ENCODE data around the gene KRTAP5-7.
"Not testable (repeated sequence)": the region's sequence is repeated elsewhere in the genome, so short reads cannot be mapped to it uniquely, and the experiment has no call there.

The KRTAP5-7 gene, protein sequence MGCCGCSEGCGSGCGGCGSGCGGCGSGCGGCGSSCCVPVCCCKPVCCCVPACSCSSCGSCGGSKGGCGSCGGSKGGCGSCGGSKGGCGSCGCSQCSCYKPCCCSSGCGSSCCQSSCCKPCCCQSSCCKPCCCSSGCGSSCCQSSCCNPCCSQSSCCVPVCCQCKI

DNA sequence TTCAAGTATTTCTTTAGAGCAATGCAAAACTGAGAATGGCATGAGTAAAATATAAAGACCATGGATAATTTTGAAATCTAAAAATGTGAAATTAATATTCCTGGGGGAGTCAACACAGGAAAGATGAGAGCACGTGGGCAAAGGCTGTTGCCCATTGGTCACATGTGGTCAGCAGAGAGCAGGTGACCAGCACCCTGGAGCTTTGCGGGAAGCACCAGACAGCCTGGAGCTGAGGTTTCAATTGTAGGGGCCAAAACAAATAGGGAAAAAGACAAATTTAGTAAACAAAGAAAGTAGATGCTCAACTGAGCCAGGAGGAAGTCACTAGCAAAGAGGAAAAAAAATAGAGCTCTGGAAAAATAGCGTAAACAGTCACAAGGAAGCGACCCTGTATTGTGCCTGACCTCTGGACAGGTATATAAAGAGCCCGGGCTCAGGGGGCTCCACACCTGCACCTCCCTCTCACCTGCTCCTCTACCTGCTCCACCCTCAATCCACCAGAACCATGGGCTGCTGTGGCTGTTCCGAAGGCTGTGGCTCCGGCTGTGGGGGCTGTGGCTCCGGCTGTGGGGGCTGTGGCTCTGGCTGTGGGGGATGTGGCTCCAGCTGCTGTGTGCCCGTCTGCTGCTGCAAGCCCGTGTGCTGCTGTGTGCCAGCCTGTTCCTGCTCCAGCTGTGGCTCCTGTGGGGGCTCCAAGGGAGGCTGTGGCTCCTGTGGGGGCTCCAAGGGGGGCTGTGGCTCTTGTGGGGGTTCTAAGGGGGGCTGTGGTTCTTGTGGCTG lies at the start of gene KRTAP5-7:
KRTAP5-7 (plus strand) TSS at position 472 of the 780 bp plus-strand sequence; CDS start at position 506, 34 bp downstream.
- DNase-seq: not testable (repeated sequence)

DNA sequence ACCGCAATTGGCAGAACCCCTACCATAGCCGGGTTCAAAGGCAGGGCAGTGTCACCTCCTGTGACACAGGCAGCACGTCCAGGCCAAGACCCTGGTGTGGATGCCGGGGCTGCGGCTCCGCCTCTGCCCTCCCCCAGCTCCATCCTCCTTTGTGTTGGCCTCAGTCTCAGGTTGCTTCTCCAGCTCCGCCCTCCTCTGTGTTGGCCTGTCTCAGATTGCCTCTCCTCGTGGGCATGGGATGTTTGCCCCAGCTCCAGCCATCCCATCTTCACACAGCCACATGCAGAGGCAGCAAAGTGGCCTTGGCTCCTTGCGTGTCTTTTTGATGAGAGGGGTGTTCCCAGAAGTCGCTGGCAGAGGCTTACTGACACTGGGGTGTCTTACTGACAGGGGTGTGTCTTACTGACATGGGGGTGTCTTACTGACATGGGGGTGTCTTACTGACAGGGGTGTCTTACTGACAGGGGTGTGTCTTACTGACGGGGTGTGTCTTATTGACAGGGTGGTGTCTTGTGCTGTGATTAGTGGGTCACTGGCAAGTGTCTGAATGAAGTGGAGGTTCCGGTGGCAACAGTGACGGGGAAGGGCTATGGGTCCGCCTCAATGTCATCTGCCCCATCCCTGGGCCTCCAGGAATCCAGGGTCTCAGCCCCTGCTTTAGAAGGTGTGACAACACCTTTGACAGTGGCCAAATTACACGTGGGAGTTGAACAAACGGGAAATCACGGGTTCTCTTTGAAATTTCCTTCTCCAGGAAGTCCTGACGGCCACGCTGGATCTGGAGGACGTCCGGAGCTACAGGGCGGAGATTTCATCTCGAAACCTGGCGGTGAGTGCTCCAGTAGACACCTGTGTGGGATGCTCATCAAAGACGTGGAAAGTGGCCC lies 49.2 kb upstream of the KRTAP5-7 start:
- no peak for DNase-seq

DNA sequence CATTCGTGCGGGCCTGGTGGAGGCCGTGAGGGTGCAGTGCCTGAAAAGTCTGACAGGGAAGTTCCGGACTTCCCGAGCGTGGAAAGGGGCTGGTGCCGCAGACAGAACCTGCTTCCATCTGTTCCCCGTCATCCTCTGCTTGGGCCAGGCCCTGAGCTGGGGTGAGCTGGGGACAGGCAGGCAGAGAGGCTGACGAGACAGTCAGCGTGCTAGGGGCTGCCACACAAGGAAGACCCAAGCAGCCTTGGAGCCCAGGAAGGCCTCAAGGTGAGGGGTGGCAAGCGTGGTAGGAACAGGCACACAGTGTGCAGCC lies 48.6 kb upstream of the KRTAP5-7 start:
- no peak for DNase-seq

DNA sequence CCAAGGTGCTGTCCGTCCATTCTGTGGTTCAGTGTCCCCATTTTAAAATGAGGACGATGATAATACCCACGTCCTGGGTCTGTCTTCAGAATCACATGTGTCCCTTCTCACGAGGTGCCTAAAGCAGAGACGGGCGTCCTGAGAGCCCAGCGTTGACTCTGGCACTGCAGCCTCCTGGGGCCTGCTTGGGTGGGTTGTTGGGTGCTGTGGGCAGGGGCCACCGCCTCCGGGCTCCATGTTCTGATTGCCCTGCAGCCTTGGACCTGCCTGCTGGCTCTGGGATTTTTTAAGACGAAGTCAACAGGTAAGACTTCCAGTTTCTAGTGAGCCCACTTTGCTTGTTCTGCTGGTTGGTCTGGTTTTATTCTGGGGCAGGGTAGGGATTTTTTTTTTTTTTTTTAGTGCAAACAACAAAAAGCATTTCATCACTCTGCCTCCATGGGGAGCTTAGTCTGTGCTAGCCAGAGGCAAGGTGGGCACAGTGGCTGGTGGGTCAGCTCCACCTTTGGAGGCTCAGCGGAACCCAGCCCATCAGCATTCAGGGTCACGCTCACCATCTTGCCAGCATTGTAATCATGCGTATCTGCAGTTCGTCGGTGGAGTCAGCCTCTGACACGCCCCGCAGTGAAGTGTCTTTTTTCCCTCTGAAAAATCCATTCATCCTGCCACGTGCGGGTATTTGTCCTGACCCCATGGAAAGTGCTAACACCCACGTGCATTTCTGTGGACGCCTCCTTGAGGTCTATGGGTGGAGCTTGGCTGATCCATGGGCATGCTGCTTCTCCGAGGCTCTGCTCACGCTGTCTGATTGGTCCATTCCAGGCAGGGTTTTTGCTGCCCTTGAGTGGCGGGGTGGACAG lies 45.7 kb upstream of the KRTAP5-7 start:
- no peak for DNase-seq

DNA sequence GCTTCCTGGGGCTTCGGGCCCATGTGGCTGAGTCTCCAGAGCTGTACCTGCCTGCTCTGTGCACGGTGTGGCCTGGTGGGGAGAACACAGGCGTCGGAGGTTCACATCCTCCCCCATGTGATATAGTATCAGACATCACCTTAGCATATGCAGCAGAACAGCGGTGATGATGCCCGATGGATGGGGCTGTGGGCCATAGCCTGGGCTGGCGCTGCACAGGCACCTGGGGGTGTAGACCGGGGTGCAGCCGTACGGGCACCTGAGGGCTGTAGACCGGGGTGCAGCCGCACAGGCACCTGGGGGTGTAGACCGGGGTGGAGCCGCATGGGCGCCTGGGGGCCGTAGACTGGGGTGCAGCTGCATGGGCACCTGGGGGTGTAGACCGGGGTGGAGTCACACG lies 44.9 kb upstream of the KRTAP5-7 start:
- no peak for DNase-seq

DNA sequence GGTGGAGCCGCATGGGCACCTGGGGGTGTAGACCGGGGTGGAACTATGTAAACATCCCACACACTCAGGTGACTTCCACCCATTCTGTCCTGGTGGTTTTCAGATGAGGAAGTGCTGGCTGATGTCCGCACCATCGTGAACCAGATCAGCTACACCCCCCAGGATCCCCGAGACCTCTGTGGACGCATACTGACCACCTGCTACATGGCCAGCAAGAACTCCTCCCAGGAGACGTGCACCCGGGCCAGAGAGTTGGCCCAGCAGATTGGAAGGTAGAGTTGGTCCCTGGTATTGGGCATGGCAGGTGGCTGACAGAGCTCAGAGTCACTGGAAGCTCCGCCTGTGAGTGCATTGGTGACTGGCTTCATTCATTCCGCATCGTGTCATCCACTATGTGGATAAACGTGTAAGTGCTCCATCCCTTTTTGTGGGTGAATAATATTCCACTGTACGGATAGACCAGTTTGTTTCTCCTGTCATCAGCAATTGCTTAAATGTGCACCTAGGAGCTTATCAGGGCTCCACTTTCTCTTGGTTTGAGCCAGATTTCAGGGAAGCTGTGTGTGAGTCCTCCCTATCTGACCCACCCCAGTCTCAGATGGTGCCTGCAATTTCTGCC lies 44.2 kb upstream of the KRTAP5-7 start:
- no peak for DNase-seq

DNA sequence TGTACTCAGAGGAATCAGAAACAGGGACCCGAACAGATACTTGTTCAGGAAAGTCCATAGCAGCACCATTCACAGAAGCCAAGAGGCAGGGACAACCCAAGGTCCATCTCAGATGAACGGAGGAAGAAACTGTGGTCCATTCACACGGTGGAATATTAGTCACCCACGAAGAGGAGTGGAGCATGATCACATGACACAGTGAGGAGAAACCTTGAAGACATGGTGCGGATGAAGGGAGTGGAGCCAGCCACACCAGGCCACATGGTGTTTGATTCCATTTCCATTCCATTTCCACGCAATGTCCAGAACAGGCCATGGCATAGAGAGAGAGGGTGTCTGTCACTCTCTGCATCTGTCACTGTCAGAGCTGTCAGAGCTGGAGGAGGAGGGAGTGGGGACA lies 43.4 kb upstream of the KRTAP5-7 start:
- DNase-seq: no peak

DNA sequence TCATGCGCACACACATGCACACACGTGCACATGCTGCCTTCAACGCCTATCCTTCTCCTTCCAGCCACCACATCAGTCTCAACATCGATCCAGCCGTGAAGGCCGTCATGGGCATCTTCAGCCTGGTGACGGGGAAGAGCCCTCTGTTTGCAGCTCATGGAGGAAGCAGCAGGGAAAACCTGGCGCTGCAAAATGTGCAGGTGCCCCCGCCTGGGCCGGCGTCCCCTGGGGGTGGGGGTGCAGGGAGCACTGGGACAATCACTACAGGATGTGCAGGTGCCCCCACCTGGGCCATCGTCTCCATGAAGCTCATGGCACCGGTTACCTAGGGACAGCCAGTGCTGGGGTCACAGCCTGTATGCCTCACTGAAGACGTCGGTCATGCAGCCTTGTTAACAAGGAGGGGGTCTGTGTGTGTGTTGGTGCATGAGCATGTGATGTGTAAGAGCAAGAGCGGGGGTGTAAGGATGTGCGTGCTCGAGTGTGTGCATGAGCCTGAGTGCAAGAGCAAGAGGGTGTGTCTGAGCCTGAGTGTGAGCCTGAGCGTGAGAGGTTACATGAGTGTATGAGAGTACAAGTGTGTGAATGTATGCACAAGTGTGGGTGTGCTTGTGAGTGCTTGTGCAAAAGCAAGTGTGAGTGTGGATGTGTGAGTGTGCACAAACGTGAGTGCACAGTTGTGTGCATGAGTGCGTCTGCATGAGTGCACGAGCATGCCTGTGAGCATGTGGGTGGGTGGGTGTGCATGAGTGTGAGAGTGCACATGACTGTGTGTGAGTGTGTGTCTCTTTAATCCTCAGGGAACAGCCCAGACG lies 42.6 kb upstream of the KRTAP5-7 start:
- DNase-seq: no peak

DNA sequence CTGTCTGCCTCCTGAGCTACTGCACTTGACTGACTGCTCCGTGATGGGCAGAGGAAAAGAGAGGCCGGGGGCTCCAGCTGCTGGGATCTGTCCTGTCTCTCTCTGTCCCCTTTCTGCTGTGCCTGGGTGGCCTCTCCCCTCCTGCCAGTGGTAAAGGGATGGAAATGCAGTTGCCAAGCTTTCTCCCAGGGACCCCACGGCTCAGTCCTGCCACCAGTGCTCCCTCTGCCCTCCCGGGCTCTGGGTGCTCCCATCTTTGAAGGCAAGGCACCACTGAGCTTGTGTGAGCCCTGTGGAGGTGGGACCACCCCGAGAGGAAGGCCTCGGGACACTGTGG lies 42.0 kb upstream of the KRTAP5-7 start:
- DNase-seq: no peak

DNA sequence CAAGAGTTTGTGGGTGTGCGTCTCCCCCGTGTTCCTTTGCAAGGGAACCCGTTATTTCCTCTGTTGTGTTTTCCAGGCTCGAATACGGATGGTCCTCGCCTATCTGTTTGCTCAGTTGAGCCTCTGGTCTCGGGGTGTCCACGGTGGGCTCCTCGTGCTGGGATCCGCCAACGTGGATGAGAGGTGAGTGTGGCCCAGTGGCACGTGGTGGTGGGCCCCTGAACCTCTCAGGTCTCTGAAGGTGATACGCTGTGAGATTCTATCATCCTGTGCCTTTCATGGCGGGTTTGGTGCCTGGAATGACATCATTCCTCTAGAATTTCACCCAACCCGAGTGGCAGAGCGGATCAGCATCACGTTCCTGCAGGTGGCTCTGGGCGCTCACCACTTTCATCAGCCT lies 41.6 kb upstream of the KRTAP5-7 start:
- DNase-seq: no peak

DNA sequence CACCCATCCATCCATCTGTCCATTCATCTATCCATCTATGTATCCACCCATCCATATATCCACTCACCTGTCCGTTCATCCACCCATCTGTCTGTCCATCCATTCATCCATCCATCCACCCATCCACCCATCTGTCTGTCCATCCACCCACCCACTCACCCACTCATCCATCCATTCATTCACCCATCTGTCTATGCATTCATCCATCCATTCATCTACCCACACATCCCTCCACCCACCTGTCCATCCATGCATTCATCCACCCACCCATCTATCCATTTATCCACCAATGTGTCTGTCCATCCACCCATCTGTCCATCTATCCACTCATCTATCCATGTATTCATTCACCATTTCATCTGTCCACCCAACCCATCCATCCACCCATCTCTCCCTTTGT lies 40.7 kb upstream of the KRTAP5-7 start:
- no peak for DNase-seq

DNA sequence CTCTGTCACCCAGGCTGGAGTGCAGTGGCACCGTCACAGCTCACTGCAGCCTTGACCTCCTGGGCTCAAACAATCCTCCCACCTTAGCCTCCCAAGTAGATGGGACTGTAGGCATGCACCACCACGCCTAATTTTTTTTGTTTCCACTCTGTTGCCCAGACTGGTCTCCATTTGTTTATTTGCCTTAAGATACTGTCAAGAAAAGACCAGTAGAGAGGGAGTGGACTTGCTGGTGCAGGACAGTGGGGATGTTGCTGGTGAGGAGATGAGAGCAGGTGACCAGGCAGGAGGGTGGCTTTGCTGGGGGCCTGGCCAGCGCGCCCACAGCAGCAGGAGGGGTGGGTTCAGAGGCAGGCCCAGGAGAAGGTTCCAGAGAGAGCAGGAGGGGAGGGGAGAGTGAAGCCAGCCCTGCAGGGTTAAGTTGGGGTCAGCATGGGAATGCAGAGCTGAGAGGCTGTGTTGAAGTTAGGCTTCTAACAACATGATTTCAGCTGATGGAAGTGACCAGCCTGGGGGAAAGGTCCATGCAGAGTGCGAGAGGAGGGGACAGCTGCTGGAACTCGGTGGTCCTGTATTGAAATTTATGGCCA lies 38.3 kb upstream of the KRTAP5-7 start:
- no peak for DNase-seq

DNA sequence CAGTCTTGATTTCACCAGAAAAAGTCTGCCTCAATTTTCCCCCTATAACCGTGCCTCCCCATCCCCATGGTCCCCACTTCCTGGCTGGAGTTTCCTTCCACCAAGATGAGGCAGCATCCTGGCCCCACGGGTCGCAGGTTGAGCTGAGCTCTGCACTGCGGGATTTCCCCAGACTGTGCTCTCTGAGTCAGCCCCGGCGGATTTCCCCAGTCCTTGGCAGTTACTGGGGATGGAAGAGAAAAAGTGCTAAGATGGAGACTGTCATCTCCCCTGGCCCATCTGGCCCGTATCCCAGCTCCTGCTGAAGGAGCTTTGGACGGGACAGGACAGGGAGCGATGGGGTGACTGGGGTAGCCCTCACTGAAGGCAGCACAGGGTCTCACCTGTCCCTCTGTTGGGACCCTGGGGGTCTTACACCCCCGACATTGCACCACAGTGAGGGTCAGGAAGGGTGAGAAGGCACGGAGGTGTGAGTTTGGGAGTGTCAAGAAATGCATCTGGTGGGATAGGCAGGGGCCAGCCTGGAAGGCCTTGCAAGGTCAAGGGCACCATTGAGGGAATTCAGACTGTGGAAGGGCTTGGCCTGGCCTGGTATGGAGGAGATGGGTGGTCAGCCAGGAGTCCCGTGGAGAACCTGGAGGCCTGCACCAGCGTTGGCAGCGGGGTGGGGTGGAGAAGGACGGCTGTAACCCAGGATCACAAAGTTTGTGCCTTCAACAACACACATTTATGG lies 37.6 kb upstream of the KRTAP5-7 start:
- peak; percentile 82 for DNase-seq

DNA sequence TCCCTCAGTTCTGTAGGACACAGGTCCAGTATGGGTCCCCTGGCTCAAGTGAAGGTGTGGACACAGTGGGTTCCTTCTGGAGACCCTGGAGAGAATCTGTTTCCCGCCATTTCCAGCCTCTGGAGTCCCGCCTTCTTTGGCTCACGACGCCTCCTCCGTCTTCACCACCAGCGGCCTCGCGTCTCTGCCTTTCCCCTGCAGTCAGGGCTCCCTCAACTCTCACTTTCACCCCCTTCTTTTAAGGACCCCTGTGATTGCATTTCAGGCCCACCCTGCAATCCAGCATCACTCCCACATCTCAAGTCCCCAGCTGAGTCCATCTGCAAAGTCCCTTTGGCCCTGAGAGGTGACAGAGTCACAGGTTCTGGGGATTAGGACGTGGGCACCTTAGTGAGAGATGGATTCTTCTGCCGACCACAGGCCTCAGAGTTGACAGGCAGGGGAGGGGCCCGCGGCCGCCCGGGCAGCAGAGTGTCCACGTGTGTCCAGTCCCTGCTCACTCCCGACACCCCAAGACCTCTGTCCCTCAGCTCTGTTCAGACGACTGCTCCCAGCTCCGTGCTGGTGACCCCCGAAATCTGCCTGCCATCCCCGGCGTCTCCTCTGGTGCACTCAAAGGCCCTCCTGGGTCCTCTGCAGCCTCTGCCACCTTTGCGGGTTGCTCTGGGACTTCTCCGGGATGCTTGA lies 36.9 kb upstream of the KRTAP5-7 start:
- DNase-seq: no peak

DNA sequence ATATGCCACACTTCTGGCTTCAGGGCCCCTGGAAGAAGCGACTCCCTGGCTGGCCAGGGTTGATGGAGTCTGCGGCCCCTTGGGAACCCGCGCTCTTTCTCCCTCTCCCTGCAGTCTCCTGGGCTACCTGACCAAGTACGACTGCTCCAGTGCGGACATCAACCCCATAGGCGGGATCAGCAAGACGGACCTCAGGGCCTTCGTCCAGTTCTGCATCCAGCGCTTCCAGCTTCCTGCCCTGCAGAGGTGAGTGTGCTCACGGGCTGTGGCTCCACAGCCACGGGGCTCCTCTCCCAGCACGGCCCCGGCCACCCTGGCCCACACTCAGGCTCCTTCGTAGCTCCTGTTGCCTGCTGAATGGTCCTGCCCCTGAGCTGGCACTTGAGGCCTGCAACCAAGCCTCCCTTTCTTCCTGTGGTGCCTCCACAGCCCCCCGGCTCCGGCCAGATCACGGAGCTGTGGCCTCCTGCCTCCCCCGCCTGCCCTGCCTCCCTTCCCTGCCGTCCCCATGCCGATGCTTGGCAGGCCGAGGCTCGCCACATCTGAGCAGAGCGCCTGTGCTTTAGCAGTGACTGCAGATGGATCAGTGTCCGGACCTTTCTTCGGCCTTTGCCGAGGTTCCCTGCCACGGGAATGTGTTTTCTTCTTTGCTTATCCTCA lies 36.2 kb upstream of the KRTAP5-7 start:
- no peak for DNase-seq

DNA sequence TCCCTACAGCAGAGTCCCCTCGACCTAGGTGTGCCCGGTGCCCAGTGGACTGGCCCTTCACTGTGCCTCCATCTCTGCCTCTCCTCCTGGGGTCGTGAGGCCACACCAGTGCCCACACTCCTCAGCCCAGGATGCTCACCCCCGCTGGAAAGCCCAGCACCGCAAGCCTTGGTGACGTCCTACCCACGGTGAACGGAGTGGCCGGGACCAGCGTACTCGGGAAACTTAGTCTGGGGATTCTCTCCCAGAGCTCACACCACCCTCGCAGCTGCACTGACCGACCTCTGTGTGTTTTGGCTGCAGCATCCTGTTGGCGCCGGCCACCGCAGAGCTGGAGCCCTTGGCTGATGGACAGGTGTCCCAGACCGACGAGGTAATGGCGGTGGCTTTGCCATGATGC lies 35.5 kb upstream of the KRTAP5-7 start:
- no peak for DNase-seq

DNA sequence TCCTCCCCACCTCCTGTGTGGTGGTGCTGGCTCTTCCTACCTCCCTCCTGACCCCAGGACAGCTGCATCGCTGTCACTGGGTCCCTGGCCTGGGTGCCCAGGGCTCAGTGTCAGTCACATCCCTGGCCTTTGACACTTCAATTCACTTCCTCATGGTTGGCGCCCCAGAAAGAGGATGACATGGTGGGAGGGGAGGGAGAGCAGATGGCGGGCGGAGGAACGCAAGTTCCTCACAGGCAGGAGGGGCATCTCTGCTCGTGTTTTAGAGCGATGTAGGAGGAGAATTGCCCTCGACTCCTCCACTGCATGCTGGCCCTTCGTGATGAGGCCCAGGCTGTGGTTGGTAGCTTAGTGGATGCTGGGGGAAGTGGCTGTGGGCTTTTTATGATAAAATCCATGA lies 35.1 kb upstream of the KRTAP5-7 start:
- DNase-seq: no peak

DNA sequence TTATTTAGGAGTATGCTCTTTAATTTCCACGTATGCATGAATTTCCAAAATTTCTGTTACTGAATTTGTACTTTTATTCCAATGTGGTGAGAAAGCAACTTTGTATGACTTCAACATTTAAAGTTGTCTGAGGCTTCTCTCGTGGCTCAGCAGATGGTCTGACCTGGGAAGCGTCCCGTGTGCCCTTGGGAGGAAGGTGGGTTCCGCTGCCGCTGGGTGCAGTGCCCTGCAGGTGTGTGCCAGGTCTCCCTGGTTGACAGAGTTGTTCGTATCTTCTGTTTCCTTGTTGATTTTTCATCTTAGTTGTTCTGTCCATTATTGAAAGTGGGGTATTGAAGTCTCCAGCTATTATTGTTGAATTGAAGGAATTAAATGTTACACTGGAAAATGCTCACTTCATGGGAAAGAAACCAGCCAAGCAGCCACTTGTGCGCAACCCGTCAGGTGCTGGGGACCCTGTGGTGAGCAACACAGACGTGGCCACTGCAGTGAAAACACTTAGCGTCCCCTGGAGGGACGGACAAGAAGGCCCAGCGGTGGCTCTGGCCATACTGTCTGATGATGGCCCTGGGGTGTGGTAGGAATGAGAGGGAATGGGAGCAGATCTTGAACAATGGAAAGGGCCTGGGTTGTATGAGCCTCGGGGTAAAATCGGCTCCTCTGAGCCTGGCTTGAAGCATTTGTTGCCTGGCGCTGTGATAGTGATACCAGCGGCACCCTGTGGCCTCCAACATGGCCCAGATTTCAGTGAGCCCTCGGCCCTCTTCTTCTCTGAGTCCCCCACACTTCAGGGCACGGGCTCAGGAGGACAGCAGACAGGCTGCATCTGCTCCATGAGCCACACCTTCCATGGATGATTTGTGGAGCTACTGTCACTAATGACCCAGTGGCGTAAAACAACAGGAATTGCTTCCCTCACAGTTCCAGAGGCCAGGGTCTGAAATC lies 31.5 kb upstream of the KRTAP5-7 start:
- DNase-seq: no peak
